ENCODE results near the gene CPSF4. TPM values are rescaled to one million over a fixed set of nuclear protein-coding genes. Genes with fewer than 3 reads are reported as not detected.
"Not testable (repeated sequence)": the region's sequence is repeated elsewhere in the genome, so short reads cannot be mapped to it uniquely, and the experiment has no call there.

CPSF4 gene
- total RNA-seq, 2 donors from 2014 or later, result 40.4 to 97.4 TPM

DNA sequence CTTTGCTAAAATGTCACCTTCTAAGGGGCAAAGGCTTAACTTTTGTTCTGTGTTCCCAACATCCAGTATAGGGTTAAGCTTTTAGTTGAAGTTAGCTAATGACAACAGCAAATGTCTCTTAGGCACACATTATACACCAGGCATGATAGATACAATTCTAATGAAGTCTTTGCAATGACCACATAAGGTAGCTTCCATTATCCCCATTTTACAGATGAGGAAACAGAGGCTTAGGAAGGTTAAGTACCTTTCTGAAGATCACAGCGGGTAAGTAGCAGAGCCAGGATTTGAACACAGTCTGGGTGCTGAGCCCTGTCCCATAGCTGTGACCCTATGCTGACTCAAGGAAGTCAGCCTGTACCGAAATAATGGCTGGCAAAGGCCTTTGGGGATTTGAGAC lies 28.1 kb upstream of the CPSF4 start:
- Histone ChIP-seq H3K4me3 (no peak overlapping the region), H3K4me1 (replicated peaks) (peaks cover 11% of the 10 kb centered on the region), H3K27me3 (replicated peaks; ENCODE audit: insufficient read depth) (no peaks in the 10 kb centered on the region), H3K36me3 (peaks cover 4 to 30% of the 10 kb centered on the region in 2 donors), H3K27ac (no peak overlapping the region), H3K9me3 (no peaks in the 10 kb centered on the region)
- WGBS, result 93% methylated on average over 2 of the region's 2 CpGs
- intact Hi-C loops (cut with DNase I), result no loop called here
- TF ChIP-seq POLR2AphosphoS5 (IDR thresholded peaks at IDR 0.05) (no peak), POLR2A (IDR thresholded peaks at IDR 0.05) (no peak), CTCF (IDR thresholded peaks at IDR 0.05) (no peak)
- DNase-seq (ENCODE audit: low spot score), result no peak

DNA sequence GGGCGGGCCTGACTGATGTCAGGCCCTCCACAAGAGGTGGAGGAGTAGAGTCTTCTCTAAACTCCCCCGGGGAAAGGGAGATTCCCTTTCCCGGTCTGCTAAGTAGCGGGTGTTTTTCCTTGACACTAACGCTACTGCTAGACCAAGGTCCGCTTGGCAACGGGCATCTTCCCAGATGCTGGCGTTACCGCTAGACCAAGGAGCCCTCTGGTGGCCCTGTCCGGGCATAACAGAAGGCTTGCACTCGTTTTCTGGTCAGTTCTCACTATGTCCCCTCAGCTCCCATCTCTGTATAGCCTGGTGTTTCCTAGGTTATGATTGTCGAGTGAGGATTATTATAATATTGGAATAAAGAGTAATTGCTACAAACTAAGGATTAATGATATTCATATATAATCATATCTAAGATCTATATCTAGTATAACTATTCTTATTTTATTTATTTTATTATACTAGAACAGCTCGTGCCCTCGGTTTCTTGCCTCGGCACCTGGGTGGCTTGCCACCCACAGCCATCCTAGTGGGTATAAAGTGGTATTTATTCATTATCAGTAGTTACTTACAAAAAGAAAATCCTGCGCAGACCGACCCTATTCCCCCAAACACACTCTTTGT lies 23.1 kb upstream of the CPSF4 start:
- 70% methylated on average over 17 of the region's 17 CpGs for WGBS

GRCh38 chr7:99418260-99418659 lies 20.5 kb upstream of the CPSF4 start:
- H3K4me1 ChIP-seq (replicated peaks), result peaks cover 2% of the 10 kb centered on the region
- H3K4me3 ChIP-seq, result no peak overlapping the region
- no peak for TF ChIP-seq POLR2AphosphoS5 (IDR thresholded peaks at IDR 0.05)
- TF ChIP-seq POLR2A (IDR thresholded peaks at IDR 0.05), result no peak
- TF ChIP-seq CTCF (IDR thresholded peaks at IDR 0.05), result no peak
- DNase-seq (ENCODE audit: low spot score), result no peak
- intact Hi-C loops (cut with DNase I), result no loop called here
- 91% methylated on average over 9 of the region's 9 CpGs for WGBS
- no peaks in the 10 kb centered on the region for H3K9me3 ChIP-seq
- no peak overlapping the region for H3K27ac ChIP-seq
- no peaks in the 10 kb centered on the region for H3K27me3 ChIP-seq (replicated peaks; ENCODE audit: insufficient read depth)
- H3K36me3 ChIP-seq, result peaks cover 27 to 46% of the 10 kb centered on the region in 2 donors

More for the DNA sequence above, 23.1 kb upstream of the CPSF4 start:
- H3K4me3 ChIP-seq; intact Hi-C loops (cut with DNase I); H3K9me3 ChIP-seq; H3K4me1 ChIP-seq (replicated peaks); H3K27ac ChIP-seq; H3K27me3 ChIP-seq (replicated peaks; ENCODE audit: insufficient read depth): not testable (repeated sequence)
- peaks cover 31 to 59% of the 10 kb centered on the region in 2 donors for H3K36me3 ChIP-seq
- peak; percentile 39 for DNase-seq (ENCODE audit: low spot score)
- TF ChIP-seq CTCF (IDR thresholded peaks at IDR 0.05), result peak in 3 of 4 experiments; percentile 31 to 61 (median 57)

DNA sequence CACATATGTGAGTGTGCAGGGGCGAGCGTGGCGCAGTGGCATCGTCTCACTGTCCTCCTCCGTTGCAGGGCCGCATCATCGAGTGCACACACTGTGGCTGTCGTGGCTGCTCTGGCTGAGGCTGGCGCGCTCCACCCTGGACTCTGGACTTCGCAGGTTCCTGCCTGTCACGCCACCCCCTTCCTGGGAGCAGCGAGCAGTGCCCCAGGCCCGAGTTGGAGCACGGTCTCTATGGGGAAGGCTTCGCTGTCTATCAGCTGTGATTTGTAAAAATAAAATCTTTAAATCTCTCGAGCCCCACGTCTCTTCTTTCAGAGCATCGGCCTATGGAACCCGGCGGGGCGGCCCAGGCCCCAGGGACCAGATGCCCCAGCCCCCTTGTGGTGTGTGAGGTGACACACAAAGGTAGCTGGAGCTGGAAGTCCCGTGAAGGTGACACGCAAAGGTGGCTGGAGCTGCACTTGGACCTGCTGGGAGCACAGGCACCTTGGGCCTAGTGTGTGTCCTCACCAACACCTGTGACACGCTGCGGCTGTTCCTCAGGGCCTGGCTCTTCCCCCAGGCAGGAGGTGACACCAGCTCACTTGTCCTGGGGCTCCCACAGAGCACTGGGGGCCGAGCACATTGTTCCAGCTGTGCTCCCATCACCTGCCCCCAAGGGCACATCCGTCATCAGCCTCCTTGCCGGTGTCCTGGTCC lies 19.3 kb upstream of the CPSF4 start:
- 86% methylated on average over 27 of the region's 29 CpGs for WGBS
- peaks cover 2% of the 10 kb centered on the region for H3K4me1 ChIP-seq (replicated peaks)

More for the DNA sequence above, 19.3 kb upstream of the CPSF4 start:
- peaks cover 31 to 46% of the 10 kb centered on the region in 2 donors for H3K36me3 ChIP-seq
- H3K4me3 ChIP-seq, result no peak overlapping the region
- H3K27ac ChIP-seq, result no peak overlapping the region
- TF ChIP-seq POLR2A (IDR thresholded peaks at IDR 0.05) (no peak), POLR2AphosphoS5 (IDR thresholded peaks at IDR 0.05) (no peak), CTCF (IDR thresholded peaks at IDR 0.05) (no peak)
- H3K9me3 ChIP-seq, result no peaks in the 10 kb centered on the region
- no peak for DNase-seq (ENCODE audit: low spot score)
- intact Hi-C loops (cut with DNase I), result no loop called here
- no peaks in the 10 kb centered on the region for H3K27me3 ChIP-seq (replicated peaks; ENCODE audit: insufficient read depth)
